MM.1S (cell line): ENCODE data around the gene GSE1.

Experiments
- EZH2 ChIP-seq: fragments of 300-600 bp; sonication (generic); optimal IDR thresholded peaks from 2 replicates; pipeline ENCODE3; 2017; ENCODE audit warnings: low read depth, mild to moderate bottlenecking, antibody characterized with exemption, low read length, mixed read lengths
- EZH2phosphoT487 ChIP-seq: fragments of 300-600 bp; sonication (generic); IDR thresholded peaks from 2 replicates; pipeline ENCODE4 v1.6.1; 2018; ENCODE audit warnings: antibody characterized with exemption, low read length
- TF ChIP-seq, protein P1 (sequence below): fragments of 300-600 bp; sonication (generic); IDR thresholded peaks from 2 replicates; pipeline ENCODE4 v1.5.1; 2016; ENCODE audit warnings: antibody characterized with exemption, low read length, mixed read lengths

GRCh38 chr16:85570735-85571562, 42.2 kb upstream of the GSE1 start:
- TF ChIP-seq, protein P1, sequence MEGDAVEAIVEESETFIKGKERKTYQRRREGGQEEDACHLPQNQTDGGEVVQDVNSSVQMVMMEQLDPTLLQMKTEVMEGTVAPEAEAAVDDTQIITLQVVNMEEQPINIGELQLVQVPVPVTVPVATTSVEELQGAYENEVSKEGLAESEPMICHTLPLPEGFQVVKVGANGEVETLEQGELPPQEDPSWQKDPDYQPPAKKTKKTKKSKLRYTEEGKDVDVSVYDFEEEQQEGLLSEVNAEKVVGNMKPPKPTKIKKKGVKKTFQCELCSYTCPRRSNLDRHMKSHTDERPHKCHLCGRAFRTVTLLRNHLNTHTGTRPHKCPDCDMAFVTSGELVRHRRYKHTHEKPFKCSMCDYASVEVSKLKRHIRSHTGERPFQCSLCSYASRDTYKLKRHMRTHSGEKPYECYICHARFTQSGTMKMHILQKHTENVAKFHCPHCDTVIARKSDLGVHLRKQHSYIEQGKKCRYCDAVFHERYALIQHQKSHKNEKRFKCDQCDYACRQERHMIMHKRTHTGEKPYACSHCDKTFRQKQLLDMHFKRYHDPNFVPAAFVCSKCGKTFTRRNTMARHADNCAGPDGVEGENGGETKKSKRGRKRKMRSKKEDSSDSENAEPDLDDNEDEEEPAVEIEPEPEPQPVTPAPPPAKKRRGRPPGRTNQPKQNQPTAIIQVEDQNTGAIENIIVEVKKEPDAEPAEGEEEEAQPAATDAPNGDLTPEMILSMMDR: no peak
- no peak for TF ChIP-seq EZH2
- no peak for TF ChIP-seq EZH2phosphoT487
